Stomach (tissue), 4 donors: Measurements from ENCODE around the gene ELF1.

Experiments used
- EP300 ChIP-seq: sonication (generic); formaldehyde crosslinking; IDR thresholded peaks from one replicate; pipeline ENCODE4 v1.6.1; 2017; ENCODE audit warnings: antibody characterized with exemption
- TF ChIP-seq, protein P1 (sequence below), 7 experiments: fragments of 450-650 bp in 4 of 7; fragments of 200-600 bp in 3 of 7; sonication (generic) in 3 of 7; IDR thresholded peaks; one replicate each; pipeline ENCODE4 v1.5.1; 2016 to 2019; ENCODE audit warnings: antibody characterized with exemption in 7 of 7, control low read depth in 2 of 7, mild to moderate bottlenecking in 1 of 7

DNA sequence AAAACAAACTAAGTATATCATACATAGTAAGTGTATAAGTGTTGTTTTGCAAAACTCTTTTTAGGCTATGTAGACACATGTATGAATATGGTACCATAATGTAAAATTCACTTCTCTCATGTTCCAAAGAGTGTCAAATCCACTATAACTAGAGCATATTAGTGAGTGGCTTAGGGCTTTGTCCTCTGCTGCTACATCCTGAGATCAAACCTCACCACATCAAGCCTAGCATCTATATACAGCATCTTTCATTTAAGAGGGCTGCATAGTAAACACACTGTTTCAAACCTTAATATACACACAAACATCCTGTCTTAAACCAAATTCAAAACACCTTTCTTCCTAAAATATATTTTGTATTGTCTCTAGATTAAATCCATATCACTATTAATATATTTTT is 38.7 kb downstream of the ELF1 start:
- no peak for TF ChIP-seq EP300
- TF ChIP-seq, protein P1, sequence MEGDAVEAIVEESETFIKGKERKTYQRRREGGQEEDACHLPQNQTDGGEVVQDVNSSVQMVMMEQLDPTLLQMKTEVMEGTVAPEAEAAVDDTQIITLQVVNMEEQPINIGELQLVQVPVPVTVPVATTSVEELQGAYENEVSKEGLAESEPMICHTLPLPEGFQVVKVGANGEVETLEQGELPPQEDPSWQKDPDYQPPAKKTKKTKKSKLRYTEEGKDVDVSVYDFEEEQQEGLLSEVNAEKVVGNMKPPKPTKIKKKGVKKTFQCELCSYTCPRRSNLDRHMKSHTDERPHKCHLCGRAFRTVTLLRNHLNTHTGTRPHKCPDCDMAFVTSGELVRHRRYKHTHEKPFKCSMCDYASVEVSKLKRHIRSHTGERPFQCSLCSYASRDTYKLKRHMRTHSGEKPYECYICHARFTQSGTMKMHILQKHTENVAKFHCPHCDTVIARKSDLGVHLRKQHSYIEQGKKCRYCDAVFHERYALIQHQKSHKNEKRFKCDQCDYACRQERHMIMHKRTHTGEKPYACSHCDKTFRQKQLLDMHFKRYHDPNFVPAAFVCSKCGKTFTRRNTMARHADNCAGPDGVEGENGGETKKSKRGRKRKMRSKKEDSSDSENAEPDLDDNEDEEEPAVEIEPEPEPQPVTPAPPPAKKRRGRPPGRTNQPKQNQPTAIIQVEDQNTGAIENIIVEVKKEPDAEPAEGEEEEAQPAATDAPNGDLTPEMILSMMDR (IDR thresholded peaks at IDR 0.05) = no peak
